GM23248 (cell line): Measurements from ENCODE around the gene STX4.

Experiments used
- EZH2 ChIP-seq: fragments of 200-600 bp; sonication (generic); IDR thresholded peaks from 2 replicates; pipeline ENCODE4 v1.6.1; 2018; ENCODE audit warnings: antibody characterized with exemption, mild to moderate bottlenecking; ENCODE audit not compliant: insufficient read depth, poor library complexity, severe bottlenecking
- EZH2phosphoT487 ChIP-seq: fragments of 200-600 bp; sonication (generic); IDR thresholded peaks from 2 replicates; pipeline ENCODE4 v1.6.1; 2018; ENCODE audit warnings: antibody characterized with exemption, moderate library complexity, mild to moderate bottlenecking, low read depth; ENCODE audit not compliant: insufficient read depth

- TF ChIP-seq EZH2 (no peak), EZH2phosphoT487 (no peak)
Measured at GRCh38 chr16:31025339-31025738, 8.0 kb upstream of the STX4 start.
